Colonic mucosa (tissue), 4 donors: Measurements from ENCODE around the gene ARHGEF16. TPM values are rescaled to one million over a fixed set of nuclear protein-coding genes. Genes with fewer than 3 reads are reported as not detected.
A peak's percentile ranks its signal among the peaks of the same experiment; 100 is the strongest.

ENCODE experiments used
- DNase-seq: peaks from one replicate; pipeline ENCODE4 v3.0.0-alpha.2; 2020
- H3K27ac ChIP-seq: fragments of 200-600 bp; one replicate; pipeline ENCODE4 v1.8.0; 2021
- H3K27me3 ChIP-seq: fragments of 200-600 bp; one replicate; pipeline ENCODE4 v1.8.0; 2021
- H3K36me3 ChIP-seq: fragments of 200-600 bp; one replicate; pipeline ENCODE4 v1.8.0; 2021
- H3K4me1 ChIP-seq: fragments of 200-600 bp; one replicate; pipeline ENCODE4 v1.8.0; 2021; ENCODE audit warnings: mild to moderate bottlenecking
- H3K4me3 ChIP-seq: fragments of 200-600 bp; one replicate; pipeline ENCODE4 v1.8.0; 2021
- H3K9ac ChIP-seq, 2 donors: one replicate each; pipeline ENCODE4 v1.7.0; 2013; ENCODE audit warnings: control low read depth in 2 of 2, low read depth in 2 of 2, low read length in 2 of 2
- H3K9me3 ChIP-seq: fragments of 200-600 bp; one replicate; pipeline ENCODE4 v1.8.0; 2021
- intact Hi-C: fragments of 100-400 bp; cut with DNase I; formaldehyde crosslinking; loops from one replicate; pipeline ENCODE4 v1.14.1; 2022
- total RNA-seq, 2 donors: library from RNA; stranded (reverse); fragmentation: NEBNext Ultra II Directional in 1 of 2; extraction: Animal tissue kit (Norgen Biotek cat#: 25700) in 1 of 2; gene quantifications; one replicate each; pipeline ENCODE4 v1.2.1, GENCODE V29; 2021
- TF ChIP-seq, protein P1 (sequence below): fragments of 200-600 bp; IDR thresholded peaks from one replicate; pipeline ENCODE4 v1.8.0; 2022; ENCODE audit warnings: antibody characterized with exemption, mild to moderate bottlenecking
- donor health status: healthy.
- donor health status: DM: no; HTN: no; CAD: no.
- donor health status: DM: no; HTN: no; CAD: no.

Gene ARHGEF16
- total RNA-seq, 2 donors from 2014 or later = 77.3 to 90.2 TPM

DNA sequence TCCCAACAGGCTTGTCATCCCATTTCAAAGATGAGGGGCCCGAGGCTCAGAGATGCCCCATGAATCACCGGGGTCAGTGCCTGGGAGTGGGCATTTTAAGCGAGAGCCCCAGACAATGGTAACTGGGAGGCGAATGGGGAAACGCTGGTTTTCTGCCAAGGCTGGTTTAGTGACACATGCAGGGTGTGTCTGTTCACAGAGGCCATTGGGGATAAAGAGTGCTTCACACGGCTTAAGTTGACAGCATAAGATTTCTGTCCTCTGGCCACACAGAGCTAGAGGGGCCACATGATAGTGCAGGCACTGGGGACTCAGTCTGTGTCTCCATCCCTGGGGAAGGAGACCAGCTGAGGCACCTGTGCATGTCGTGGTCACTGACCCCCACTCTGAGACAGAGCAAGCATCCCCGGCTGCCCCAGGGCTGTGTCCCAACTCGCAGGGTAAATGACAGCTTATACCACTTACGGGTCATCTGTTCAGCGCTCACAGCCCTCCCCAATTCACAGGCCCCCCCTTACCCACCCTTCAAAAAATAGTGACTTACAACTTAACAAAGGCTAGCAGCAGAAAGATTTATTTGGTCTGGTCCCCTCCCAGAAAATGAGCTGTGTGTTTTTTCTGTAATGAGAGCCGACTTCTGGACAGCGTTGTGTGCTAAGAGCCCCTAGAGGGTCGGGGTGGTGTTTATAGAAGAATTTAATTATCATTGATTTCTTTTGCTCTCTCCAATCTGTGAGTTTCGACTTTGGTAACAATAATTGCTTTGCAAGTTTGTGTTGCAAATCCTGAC is 34.9 kb upstream of the ARHGEF16 start:
- no peak overlapping the region for H3K9ac ChIP-seq
- H3K4me1 ChIP-seq = peaks cover 15% of the 10 kb centered on the region
- H3K4me3 ChIP-seq = no peak overlapping the region
- TF ChIP-seq, protein P1, sequence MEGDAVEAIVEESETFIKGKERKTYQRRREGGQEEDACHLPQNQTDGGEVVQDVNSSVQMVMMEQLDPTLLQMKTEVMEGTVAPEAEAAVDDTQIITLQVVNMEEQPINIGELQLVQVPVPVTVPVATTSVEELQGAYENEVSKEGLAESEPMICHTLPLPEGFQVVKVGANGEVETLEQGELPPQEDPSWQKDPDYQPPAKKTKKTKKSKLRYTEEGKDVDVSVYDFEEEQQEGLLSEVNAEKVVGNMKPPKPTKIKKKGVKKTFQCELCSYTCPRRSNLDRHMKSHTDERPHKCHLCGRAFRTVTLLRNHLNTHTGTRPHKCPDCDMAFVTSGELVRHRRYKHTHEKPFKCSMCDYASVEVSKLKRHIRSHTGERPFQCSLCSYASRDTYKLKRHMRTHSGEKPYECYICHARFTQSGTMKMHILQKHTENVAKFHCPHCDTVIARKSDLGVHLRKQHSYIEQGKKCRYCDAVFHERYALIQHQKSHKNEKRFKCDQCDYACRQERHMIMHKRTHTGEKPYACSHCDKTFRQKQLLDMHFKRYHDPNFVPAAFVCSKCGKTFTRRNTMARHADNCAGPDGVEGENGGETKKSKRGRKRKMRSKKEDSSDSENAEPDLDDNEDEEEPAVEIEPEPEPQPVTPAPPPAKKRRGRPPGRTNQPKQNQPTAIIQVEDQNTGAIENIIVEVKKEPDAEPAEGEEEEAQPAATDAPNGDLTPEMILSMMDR = no peak
- no peak overlapping the region for H3K27ac ChIP-seq
- DNase-seq = peak; percentile 64
- no peaks in the 10 kb centered on the region for H3K36me3 ChIP-seq
- H3K9me3 ChIP-seq = no peaks in the 10 kb centered on the region
- H3K27me3 ChIP-seq = no peaks in the 10 kb centered on the region
- intact Hi-C loops = loop anchor here (10.0 kb wide), 1 partner anchor 595 kb away; no protein-coding TSS in a partner anchor

DNA sequence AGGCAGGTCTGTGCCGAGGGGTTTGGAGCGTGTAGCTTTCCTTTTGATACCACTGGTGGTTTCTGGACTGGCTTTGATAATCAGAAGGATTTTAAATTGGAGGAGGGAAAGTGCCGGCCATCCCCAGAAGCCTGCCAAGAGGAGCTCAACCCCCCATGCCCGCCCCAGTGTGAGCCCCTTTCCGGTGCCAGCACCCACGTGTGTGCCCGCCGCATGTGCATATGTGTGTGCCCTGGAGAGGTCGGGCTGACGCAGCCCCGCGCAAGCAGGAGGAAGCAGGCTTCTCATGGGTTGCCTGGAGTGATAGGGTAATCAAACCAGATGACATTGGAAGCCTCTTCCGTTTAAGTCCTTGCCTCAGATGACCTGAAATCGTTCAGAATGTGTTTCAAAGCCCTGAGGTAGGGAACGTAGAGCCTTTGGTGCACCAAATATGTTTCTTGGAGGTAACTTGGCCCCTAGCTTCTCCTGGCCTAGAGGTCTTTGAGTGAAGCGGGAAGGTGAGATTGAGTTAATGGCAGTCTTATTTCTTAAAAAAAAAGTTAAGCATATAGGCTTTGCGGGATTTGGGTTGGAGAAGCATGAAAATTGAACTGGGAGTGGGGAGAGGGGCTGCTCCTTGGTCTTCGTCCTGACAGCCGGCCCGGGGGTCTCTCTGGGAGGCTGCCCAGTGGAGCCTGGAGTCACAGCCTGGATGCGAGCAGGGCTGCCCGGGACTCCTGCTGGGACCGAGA is 34.1 kb upstream of the ARHGEF16 start:
- Histone ChIP-seq H3K36me3 (no peaks in the 10 kb centered on the region), H3K4me1 (peaks cover 18% of the 10 kb centered on the region), H3K27me3 (no peaks in the 10 kb centered on the region), H3K9me3 (no peaks in the 10 kb centered on the region), H3K4me3 (no peak overlapping the region), H3K27ac (no peak overlapping the region), H3K9ac (no peak overlapping the region)
- intact Hi-C loops = loop anchor here (10.0 kb wide), 1 partner anchor 596 kb away; no protein-coding TSS in a partner anchor
- TF ChIP-seq, protein P1 = no peak
- DNase-seq = no peak

GRCh38 chr1:3422638-3423037 is 31.8 kb upstream of the ARHGEF16 start:
- no peak overlapping the region for H3K4me3 ChIP-seq
- no peak overlapping the region for H3K9ac ChIP-seq
- TF ChIP-seq, protein P1 = no peak
- peaks cover 18% of the 10 kb centered on the region for H3K4me1 ChIP-seq
- intact Hi-C loops = loop anchor here (10.0 kb wide), 1 partner anchor 598 kb away; no protein-coding TSS in a partner anchor
- H3K27ac ChIP-seq = peak overlapping the region; percentile 50
- no peaks in the 10 kb centered on the region for H3K9me3 ChIP-seq
- no peaks in the 10 kb centered on the region for H3K36me3 ChIP-seq
- DNase-seq = no peak
- no peaks in the 10 kb centered on the region for H3K27me3 ChIP-seq

GRCh38 chr1:3423245-3423829 is 31.1 kb upstream of the ARHGEF16 start:
- no peaks in the 10 kb centered on the region for H3K9me3 ChIP-seq
- TF ChIP-seq, protein P1 = no peak
- no peaks in the 10 kb centered on the region for H3K36me3 ChIP-seq
- H3K4me3 ChIP-seq = no peak overlapping the region
- no peak overlapping the region for H3K9ac ChIP-seq
- intact Hi-C loops = loop anchor here (10.0 kb wide), 1 partner anchor 599 kb away; no protein-coding TSS in a partner anchor
- peak; percentile 90 for DNase-seq
- no peaks in the 10 kb centered on the region for H3K27me3 ChIP-seq
- H3K27ac ChIP-seq = peak overlapping the region; percentile 50
- H3K4me1 ChIP-seq = peaks cover 18% of the 10 kb centered on the region

DNA sequence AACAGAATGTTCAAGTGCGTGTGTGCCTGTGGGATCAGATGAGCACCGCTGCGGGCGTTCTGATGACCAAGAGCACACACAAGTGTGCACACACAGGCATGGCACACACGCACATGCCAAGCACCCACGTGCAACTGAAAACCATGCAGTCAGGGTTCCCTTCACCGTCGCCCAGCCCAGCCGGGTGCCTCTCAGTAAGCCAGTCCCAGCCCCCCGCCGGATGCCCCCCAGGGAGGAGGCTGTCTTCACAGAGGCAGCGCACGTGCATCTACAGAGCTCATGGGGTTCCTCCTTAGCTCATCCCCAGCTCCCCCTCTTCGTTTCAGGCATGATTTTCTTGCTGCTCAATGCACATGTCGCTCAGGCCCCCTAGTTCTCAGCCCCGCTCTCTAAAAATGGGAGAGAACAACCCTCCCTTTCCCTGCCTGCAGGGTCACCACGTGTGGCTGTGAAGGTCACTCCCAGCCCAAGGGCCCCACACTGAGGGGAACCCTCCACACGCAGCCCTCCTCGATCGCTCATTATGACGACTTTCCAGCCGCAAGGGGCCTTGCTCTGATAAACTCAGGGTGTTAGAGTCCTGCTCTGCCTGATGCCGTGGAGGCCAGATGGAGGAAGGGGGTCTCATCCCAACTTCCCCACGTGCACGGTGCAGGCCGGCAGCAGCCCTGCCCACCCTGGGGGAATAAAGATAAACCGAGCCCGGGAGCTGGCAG is 30.4 kb upstream of the ARHGEF16 start:
- H3K4me1 ChIP-seq = peaks cover 18% of the 10 kb centered on the region
- no peaks in the 10 kb centered on the region for H3K9me3 ChIP-seq
- no peaks in the 10 kb centered on the region for H3K36me3 ChIP-seq
- no peak for DNase-seq
- H3K27ac ChIP-seq = peak overlapping the region; percentile 50
- H3K9ac ChIP-seq = no peak overlapping the region
- no peaks in the 10 kb centered on the region for H3K27me3 ChIP-seq
- TF ChIP-seq, protein P1 = no peak
- no peak overlapping the region for H3K4me3 ChIP-seq
- intact Hi-C loops = loop anchor here (2.0 to 10.0 kb wide), 2 partner anchors 411 to 599 kb away; no protein-coding TSS in a partner anchor
